CD4-positive, alpha-beta T cell treated with Interleukin-21 for 1 hour (primary cell): ENCODE results near the gene NCAM1.

Experiments used
- DNase-seq: peaks from one replicate; pipeline ENCODE4 v3.0.0-alpha.2; 2020

NCAM1 gene

DNA sequence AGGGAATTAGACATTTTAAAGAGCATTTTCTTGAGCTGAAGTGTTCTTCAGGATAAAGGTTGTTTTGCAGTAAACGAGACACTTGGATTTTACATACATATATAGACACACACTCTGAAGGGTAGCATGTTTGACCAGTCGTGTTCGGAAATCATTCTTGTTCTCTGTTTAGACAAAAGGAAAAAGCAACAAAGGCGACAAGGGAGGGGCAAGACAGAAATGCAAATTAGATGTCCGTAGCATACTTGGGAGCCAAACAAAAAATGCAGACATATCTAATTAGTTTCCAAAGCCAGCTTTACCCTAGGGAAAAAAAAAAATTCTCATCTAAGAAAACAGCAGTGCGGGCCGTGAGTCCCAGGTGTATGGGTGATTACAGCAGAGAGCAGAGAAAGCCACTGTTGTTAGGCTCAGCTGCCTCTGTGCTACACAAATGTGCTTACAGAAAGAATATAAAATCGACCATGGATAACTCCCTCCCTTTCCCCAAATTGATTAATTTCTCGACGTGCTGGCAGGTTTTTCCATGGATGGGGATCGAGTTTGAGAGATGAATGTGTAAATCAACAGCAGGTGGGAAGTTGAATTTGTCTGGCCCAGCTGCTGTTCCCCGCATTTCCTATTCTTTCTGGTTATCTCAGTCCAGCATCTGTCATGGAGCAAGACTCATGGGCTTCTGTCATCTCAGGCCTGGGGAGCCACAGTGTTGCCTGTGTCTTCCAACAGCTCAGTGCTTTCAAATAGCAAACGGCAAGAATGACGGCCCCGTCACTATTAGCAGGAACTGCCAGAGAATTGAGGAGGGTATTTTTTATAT lies 176.7 kb downstream of the NCAM1 start:
- DNase-seq = no peak

DNA sequence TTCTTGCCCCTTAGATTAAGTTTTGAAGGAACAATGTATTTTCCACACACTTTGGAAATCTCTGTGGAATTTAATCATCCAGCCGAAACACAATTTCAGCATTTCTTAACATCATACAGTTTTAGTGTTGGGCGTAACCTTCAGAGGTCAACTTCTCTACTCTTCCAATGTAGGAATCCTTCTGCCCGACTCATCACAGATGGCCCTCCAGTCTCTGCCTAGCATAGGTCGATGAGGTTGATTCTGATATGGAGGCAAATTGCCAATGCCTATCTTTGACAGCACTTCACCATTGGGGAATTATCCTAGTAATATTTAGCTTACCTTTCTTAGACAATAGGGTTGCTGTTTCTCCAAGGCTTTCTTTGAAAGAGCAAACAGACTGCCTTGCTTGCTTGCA lies 177.5 kb downstream of the NCAM1 start:
- no peak for DNase-seq

DNA sequence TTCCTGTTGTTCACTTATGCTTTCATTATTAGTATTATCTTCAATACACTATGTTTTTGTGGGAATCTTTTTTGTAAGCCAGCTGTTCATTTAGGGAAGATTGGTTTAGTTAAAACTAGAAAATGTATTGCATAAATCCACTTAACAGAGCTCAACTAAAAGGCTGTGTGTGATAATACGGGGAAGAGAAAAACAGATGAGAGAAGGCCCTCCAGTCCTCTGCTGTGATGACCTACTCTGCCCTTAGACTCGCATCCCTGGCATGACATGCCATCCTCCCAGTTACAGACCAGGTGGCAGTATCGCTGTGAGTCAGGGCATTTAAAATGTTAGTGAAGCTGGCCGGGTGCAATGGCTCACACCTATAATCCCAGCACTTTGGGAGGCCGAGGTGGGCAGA lies 179.8 kb downstream of the NCAM1 start:
- DNase-seq = no peak

- no peak for DNase-seq
These were observed 181.3 kb downstream of the NCAM1 start for GRCh38 chr11:113142508-113142907.

DNA sequence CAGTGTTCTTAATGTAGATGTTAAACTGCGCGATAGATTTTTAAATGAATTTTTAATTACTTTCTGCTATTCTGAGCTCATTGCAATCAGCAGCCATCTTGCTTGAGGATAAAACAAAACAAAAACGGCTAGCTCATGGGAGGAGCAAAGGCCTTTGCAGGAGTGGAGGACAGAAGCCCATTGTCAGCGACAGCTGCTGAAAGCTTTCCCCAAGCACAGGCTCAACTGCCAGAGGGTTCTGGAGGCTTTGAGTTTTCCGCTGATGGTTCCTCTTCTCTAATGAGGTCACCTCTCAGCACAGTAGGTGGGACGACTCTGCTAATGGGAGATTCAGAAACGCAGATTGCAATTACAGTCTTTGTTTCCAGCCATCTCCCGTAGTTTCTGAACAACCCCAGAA lies 186.0 kb downstream of the NCAM1 start:
- no peak for DNase-seq

DNA sequence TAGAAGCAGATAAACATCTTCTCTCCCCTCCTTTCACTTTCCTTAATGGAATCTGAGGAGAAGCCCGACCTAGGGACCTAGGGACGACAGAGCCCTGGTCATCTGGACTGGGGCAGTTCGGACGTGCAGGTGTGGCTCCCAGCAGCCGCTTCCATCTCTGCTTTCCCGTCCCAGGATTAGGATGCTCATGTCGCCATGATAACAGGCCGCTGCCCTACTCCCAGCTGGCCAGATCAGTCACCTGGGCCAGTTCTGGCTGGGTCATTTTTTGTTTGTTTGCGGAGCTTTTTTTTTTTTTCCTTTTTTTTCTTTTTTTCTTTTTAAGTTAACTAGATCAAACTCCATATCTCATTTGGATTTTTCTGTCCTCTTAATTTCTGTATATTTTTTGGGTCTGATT lies 186.9 kb downstream of the NCAM1 start:
- DNase-seq = no peak

DNA sequence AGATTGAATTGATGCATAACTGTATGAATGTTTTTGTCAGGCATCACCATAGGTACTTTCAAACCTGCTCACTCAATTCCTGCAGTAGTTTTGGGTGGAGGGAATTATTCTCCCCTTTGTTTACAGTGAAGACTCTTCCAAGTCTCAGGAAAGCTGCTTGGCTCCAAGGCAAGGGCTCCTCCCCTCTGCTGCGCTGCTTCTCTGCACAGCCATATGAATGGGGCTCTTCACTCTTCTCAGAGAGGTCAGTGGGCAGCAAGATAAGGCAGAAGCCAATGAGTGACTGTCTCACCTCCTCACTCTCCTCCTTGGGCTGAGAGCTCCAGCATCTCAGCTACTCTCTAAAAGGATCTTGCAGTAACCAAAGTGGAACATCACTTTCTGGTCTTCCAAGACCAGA lies 187.4 kb downstream of the NCAM1 start:
- DNase-seq = no peak

DNA sequence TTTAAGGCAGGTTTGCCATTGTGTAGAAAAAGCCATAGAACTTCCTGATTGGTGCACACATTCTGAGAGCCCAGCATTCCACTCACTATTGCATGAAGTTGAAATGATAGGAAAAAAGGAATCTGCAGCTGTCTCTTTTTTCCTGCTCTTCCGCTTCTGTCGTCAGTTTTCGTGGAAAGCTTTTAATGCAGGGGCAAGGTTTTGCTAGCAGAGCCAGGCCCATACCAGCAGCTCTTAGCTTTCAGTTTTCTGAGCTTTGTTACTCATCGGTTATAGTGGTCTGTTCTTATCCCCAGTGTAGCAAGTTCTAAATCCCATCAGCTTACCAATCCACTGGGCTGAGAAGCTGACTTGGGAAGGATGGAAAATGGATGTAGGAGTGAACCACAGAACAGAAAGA lies 190.3 kb downstream of the NCAM1 start:
- no peak for DNase-seq

DNA sequence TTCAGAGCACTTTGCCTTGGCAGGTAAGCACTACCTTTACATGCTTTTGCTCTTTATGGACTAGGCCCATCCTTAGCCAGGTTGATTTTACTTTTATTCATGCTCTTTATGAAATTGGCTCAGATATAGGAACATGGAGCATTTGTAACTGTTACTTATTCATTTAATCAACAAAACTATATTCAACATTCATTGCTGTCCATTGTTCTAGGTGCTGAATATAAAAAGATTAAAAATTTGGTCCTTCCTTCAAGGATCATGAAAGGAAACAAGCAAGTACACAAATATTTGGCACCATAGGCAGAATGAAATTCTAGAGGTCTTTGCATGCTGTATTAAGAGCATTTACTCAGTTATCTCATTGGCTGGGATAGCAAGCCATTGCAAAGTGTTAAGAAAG lies 191.3 kb downstream of the NCAM1 start:
- DNase-seq = no peak

DNA sequence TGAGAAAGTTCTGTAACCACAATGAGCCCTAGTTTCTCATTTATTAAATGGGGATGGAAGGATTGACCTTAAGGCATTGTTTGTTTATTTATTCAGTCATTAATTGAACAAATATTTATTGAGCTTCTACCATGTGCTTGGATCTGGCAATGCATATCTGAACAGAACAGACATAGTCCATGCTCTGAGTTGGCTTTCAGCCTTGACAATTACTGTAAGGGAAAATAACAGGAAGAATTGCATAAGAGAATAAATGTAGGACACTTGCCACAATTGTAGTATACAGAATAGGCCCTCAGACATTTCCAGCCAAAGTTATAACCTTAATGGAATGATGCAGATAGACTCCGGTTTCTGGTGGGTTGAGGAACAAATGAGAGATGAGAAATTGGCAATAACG lies 192.6 kb downstream of the NCAM1 start:
- no peak for DNase-seq

GRCh38 chr11:113159988-113160807 lies 199.0 kb downstream of the NCAM1 start:
- no peak for DNase-seq

DNA sequence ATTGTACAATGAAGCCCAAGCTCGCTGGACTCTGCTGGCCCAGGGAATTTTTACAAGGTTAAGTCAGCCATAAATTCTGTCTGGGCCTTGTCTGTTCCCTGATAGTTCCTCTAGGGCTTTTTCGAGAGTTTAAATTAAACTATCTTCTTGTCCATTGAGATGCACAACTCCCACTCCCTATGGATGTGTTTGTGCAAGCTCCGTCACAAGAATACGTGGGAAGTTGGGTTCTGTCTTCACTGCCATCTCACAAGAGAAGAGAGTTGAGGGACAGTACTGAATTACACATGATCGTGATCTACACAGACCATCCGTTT lies 199.5 kb downstream of the NCAM1 start:
- no peak for DNase-seq

GRCh38 chr11:113161711-113162591 lies 200.7 kb downstream of the NCAM1 start:
- no peak for DNase-seq

DNA sequence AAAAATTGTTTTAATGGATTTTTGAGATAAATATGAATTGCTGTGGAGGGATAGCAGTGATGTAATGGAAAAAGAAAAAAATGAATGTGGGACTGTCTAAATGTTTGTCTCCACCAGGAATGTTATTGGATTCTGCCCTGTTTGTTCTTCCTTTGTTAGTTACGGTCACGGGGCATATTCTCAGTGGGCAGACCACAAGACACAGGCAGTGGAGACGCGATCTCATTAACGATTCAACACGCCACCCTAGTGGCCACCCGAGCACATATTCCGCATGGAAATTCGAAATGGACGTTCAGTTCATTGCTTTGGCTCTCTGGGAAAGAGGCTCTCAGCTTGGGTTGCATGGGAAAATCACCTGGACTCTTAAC lies 201.4 kb downstream of the NCAM1 start:
- DNase-seq = no peak

DNA sequence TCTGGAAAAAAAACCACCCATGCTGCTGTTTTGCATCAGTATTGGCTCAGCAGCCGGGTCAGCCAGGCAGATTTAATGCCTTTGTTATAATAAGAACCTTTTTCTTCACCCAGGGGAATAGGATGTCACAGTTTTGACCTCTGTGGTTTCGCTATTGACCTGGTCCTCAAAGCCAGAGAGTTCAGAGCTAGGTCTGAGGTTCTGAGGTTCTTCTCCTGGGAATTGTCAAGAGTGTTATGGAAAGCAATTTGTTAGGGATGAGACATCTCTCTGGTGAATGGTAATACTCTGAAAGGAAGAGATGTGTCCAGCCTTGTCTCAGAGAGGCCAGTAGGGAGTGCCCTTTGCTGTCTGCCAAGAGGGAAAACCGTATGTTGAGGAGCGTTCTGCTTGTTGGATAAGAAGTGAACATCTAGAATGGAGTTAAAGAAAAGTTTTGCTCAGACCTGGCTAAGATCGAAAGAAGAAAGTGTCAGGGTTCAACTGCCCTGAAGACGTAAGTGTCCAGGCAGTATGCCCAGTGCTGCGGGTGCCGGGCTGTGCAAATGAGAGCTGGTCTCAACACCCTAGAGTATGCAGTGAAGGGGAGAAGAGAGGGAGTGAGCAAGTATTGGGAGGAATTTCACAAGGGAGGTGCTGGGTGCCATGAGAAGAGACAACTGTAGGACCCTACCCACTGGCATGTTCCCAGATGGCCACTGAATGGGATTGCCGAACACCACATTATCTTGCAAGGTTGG lies 202.2 kb downstream of the NCAM1 start:
- DNase-seq = no peak

DNA sequence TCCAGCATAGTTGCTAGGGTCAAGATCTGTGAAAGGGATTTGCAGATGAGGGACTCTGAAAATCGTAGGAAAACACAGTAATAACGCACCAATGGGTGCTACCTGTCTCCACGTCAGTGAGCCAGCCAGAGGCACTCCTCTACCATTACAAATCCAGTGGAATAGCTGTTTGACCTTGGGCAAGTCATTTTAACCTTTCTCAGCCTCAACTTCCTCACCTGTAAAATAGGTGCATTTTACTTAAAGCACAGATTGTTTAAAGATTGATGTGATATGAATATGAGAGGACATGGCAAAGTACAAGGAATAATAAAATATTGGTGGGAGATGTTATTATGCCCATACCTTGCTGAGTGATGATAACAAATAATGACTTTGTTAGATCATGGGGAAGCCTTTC lies 205.1 kb downstream of the NCAM1 start:
- no peak for DNase-seq

DNA sequence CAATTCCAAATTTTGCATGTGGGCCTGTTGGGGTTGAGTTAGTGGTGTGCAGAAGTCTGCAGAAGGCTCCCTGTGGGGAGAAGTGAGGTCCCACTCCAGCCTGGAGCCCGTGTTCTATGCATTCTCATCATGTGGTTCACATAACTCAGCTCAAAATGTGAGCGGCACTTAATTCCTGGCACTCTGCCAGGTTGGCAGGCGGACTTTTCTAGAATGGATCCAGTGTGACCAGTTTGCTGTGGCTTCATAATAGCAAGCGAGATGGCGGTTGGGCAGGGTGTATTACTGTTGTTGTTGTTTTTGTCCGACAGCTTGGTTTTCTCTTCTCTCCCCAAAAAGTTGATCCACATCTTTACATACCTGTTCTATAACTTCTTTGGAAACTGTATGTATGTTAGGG lies 206.4 kb downstream of the NCAM1 start:
- DNase-seq = no peak

GRCh38 chr11:113168354-113169342 lies 207.4 kb downstream of the NCAM1 start:
- DNase-seq = no peak

DNA sequence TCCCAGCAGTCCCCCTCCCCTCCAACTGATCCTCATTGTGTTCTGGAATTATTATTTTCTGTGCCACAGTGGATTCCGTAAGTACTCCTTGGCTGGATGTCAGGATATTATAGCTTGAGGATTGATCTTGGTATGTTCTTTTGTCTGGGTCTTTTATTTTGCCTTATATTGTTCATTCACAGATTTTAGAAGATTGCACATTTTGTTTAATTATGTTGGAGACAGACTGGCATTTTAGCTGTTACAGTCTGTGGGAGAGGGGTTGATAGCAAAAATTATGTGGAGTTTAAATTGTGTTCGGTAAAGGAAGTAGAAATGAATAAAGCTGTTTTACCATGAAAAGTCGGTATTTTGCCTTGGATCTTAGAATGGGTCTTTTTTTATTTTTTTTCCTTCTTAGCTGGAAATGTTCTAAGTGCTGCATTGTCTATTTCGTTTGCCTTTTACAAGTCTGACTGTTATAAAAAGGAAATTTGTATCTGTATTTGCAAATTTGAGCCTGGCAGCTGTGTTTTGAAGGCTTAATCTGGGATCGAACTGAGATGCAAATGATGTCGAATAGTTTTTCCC lies 211.2 kb downstream of the NCAM1 start:
- DNase-seq = no peak

- no peak for DNase-seq
These were observed 211.9 kb downstream of the NCAM1 start for GRCh38 chr11:113173126-113173525.

DNA sequence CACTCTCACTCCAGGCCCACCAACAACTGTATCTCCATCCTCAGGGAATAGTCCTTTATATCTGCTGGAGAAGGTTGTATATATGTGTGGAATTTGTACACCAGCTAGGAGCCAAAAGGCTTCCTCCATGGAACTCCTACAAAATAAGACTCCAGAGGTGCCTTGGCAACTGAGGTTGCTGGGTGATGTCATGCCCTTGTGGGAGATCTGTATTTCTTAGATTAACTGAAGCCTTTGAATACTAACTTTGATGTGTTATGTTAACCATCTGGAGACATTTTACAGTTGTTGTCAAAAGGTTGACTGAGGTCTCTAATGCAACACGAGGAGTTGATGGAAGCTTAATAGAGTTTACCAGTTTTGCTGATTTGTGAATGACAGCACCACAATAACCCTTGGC lies 213.7 kb downstream of the NCAM1 start:
- DNase-seq = no peak
